ENCODE measurements around the gene FLNA.
"Not testable (repeated sequence)": the region's sequence is repeated elsewhere in the genome, so short reads cannot be mapped to it uniquely, and the experiment has no call there.

Gene FLNA

DNA sequence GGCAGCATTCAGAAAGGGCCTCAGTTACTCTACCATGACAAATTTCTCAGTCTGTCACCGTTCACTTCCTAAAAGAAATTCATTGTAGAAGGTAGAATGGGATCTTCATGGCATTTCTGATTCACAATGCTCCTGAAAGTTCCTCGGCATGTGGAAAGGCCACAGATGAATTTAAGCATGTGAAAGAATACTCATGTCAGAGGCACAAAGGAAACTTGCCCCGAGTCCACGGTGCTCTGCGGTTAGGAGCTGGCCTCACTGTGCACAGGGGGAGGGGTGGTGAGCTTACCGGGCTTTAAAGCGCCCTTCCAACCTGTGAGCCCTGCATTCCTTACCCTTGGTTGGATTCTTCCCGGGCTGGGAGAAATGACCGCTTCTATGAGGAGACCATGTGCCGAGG, 69.6 kb downstream of the FLNA start:
- DNase-seq: no peak

DNA sequence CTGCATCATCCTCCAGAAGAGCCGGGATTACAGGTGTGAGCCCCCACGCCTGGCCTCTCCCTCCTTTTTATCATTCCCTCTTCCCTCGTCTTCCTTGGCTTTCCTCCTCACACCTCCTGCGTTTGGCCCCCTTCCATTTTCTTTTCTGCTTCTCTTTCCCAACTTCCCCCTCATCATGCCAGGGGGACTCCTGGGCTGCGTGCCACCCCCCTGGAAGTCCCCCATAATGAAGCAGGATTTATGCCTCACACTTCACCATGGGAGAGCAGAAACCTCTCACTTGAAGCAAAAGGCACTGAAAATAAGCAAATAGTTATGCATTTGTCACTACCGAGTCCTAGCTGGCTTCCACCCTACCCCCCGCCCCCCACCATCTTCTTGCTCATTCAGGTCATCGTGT, 71.0 kb downstream of the FLNA start:
- DNase-seq: no peak

DNA sequence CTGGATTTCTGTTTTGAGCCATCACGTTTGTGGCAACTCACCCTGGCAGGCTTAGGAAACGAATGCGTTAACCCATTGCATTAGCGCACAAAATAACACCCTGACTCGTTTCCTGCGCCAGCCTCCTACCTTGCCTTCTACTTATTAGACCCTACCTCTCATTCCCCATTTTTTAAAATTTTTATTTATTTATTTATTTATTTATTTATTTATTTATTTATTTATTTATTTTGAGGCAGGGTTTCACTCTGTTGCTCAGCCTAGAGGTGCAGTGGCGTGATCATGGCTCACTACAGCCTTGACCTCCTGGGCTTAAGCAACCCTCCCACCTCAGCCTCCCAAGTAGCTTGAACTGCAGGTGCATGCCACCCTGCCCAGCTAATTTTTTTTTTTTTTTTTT, 71.4 kb downstream of the FLNA start:
- not testable (repeated sequence) for DNase-seq

DNA sequence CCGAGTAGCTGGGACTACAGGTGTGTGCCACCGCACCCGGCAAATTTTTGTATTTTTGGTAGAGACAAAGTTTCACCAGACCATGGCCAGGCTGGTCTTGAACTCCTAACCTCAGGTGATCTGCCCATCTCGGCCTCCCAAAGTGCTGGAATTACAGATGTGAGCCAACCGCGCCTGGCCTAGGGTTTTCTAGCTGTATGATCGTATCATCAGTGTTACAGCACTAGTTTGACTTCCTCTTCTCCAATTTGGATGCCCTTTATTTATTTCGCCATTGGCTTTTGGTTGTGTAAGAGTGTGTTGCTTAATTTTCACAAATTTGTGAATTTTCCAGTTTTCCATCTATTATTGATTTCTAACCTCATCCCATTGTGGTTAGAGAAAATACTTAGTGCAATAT, 73.6 kb downstream of the FLNA start:
- DNase-seq: no peak
